PFSK-1 (cell line): ENCODE measurements around the gene MED15.

Experiments used
- FOXP2 ChIP-seq: optimal IDR thresholded peaks from 2 replicates; pipeline ENCODE3; 2011; ENCODE audit warnings: borderline replicate concordance, control low read depth, inconsistent platforms; ENCODE audit not compliant: insufficient read depth; ENCODE audit errors: extremely low read length, extremely low read depth
- POLR2AphosphoS5 ChIP-seq: IDR thresholded peaks from 2 replicates; pipeline ENCODE4 v1.6.1; 2012; ENCODE audit warnings: low read depth, mild to moderate bottlenecking, control low read depth, low read length, moderate library complexity
- REST ChIP-seq, 2 experiments: IDR thresholded peaks; 2 replicates each; pipeline versions ENCODE4 v1.6.1 to v1.8.0; 2011 to 2012; ENCODE audit warnings: low read depth in 2 of 2, low read length in 2 of 2, control low read depth in 1 of 2, inconsistent platforms in 1 of 2, mild to moderate bottlenecking in 1 of 2, moderate library complexity in 1 of 2; ENCODE audit not compliant: insufficient read depth in 1 of 2
- SIN3A ChIP-seq: IDR thresholded peaks from 2 replicates; pipeline ENCODE4 v1.6.1; 2012; ENCODE audit warnings: mild to moderate bottlenecking, low read length, moderate library complexity, borderline replicate concordance; ENCODE audit not compliant: insufficient read depth
- TAF1 ChIP-seq: IDR thresholded peaks from 2 replicates; pipeline ENCODE4 v1.6.1; 2012; ENCODE audit warnings: low read length, control low read depth, borderline replicate concordance; ENCODE audit not compliant: insufficient read depth

DNA sequence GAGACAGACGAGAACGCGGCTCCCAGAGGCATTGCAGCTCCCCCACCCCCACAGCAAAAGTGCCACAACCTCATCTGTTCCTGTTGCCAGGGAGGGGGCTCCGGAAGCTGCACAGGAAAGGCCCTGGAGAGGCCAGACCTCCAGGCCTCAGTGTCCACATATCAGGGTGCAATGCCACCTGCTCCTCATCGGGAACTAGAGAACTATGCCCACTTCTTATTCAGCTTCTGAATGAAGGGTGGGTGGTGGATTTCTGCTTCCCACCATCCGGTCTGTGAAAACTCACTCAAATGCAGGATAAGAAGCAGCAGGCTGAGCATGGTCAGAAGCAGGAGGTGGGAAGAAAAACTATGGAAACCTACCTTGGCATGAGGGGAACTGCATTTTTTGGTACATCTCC, 105.9 kb downstream of the MED15 start:
- TF ChIP-seq REST (IDR thresholded peaks at IDR 0.05; ENCODE audit: insufficient read depth in 1 of 2, low read depth in 2 of 2, low read length in 2 of 2) (no peak), POLR2AphosphoS5 (no peak), FOXP2 (no peak), TAF1 (no peak), SIN3A (no peak)
